Body of pancreas (tissue), 4 donors: ENCODE data around the gene CCDC71. TPM values are rescaled to one million over a fixed set of nuclear protein-coding genes. Genes with fewer than 3 reads are reported as not detected.
A peak's percentile ranks its signal among the peaks of the same experiment; 100 is the strongest.

Experiments
- ATAC-seq: fragments of 150-250 bp; one replicate; pipeline ENCODE4 v1.9.1; 2016
- DNase-seq, 4 donors: peaks; one replicate each; pipeline ENCODE4 v3.0.0-alpha.2; 2019
- H3K27ac ChIP-seq, 4 donors: fragments of 200-600 bp; sonication (generic); 1 replicate in 3 of 4; 2 replicates in 1 of 4; pipeline versions ENCODE4 v1.5.1 to v1.6.1; 2016 to 2019; ENCODE audit warnings: mild to moderate bottlenecking in 1 of 4, mixed read lengths in 1 of 4, moderate library complexity in 1 of 4
- H3K27me3 ChIP-seq, 2 donors: fragments of 200-600 bp; sonication (generic); one replicate each; pipeline ENCODE4 v1.6.0; 2016; ENCODE audit warnings: mild to moderate bottlenecking in 1 of 2
- H3K36me3 ChIP-seq, 2 donors: fragments of 200-600 bp; sonication (generic); replicated peaks in 1 of 2; 2 replicates each; pipeline ENCODE4 v1.5.1; 2016; ENCODE audit warnings: low read depth in 2 of 2; ENCODE audit not compliant: insufficient read depth in 1 of 2
- H3K4me1 ChIP-seq: fragments of 200-600 bp; sonication (generic); one replicate; pipeline ENCODE4 v1.6.0; 2016
- H3K4me3 ChIP-seq, 2 donors: fragments of 200-600 bp; sonication (generic); 1 replicate in 1 of 2; 2 replicates in 1 of 2; pipeline ENCODE4 v1.5.1; 2016 to 2019
- H3K9me3 ChIP-seq, 3 donors: fragments of 200-600 bp; sonication (generic); 1 replicate in 2 of 3; 2 replicates in 1 of 3; pipeline ENCODE4 v1.5.1; 2016
- POLR2A ChIP-seq, 3 donors: fragments of 450-650 bp; IDR thresholded peaks; one replicate each; pipeline ENCODE4 v1.6.1; 2016; ENCODE audit warnings: antibody characterized with exemption in 3 of 3, mild to moderate bottlenecking in 2 of 3
- WGBS, 2 donors: methylation state at CpG; one replicate each; pipeline ENCODE4 v1.1.5; 2017; 5-methylcytosine and 5-hydroxymethylcytosine counted together
- intact Hi-C: fragments of 100-400 bp; cut with DNase I; formaldehyde crosslinking; loops from one replicate; pipeline ENCODE4 v1.15.1; 2023
- total RNA-seq, 2 donors: library from RNA; depleted of rRNA; stranded (reverse); fragments of >200 nt; gene quantifications; one replicate each; pipeline ENCODE4 v1.1.0, GENCODE V29; 2016
- TF ChIP-seq, protein P1 (sequence below), 7 experiments: fragments of 450-650 bp in 4 of 7; fragments of 200-600 bp in 3 of 7; sonication (generic) in 3 of 7; IDR thresholded peaks; one replicate each; pipeline ENCODE4 v1.5.1; 2016 to 2019; ENCODE audit warnings: antibody characterized with exemption in 7 of 7

Gene CCDC71
- total RNA-seq, 2 donors from 2014 or later: 15.5 to 19.5 TPM

DNA sequence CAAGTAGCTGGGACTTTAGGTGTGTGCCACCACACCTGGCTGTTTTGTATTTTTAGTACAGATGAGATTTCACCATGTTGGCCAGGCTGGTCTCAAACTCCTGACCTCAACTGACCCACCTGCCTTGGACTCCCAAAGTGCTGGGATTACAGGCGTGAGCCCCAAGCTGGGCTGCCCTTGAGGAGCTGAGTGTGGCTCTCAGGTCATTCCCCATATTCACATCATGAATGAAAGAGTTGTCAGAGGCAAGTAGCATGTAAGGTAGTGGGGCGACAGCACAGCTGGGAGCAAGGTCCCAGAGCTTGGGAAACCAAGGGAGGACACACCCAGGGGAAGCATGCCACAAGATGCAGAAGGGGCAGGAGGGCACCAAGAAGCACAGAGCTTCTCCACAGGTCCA lies 4.9 kb downstream of the CCDC71 start:
- no peak for DNase-seq
- intact Hi-C loops: no loop called here
- ATAC-seq: no peak
- no peak overlapping the region for H3K4me3 ChIP-seq
- H3K27ac ChIP-seq: no peak overlapping the region
- no peaks in the 10 kb centered on the region for H3K9me3 ChIP-seq
- peaks cover 16% of the 10 kb centered on the region for H3K4me1 ChIP-seq
- TF ChIP-seq, protein P1, sequence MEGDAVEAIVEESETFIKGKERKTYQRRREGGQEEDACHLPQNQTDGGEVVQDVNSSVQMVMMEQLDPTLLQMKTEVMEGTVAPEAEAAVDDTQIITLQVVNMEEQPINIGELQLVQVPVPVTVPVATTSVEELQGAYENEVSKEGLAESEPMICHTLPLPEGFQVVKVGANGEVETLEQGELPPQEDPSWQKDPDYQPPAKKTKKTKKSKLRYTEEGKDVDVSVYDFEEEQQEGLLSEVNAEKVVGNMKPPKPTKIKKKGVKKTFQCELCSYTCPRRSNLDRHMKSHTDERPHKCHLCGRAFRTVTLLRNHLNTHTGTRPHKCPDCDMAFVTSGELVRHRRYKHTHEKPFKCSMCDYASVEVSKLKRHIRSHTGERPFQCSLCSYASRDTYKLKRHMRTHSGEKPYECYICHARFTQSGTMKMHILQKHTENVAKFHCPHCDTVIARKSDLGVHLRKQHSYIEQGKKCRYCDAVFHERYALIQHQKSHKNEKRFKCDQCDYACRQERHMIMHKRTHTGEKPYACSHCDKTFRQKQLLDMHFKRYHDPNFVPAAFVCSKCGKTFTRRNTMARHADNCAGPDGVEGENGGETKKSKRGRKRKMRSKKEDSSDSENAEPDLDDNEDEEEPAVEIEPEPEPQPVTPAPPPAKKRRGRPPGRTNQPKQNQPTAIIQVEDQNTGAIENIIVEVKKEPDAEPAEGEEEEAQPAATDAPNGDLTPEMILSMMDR (IDR thresholded peaks at IDR 0.05): no peak
- TF ChIP-seq POLR2A (IDR thresholded peaks at IDR 0.05): no peak
- H3K36me3 ChIP-seq: peaks cover 0 to 6% of the 10 kb centered on the region in 2 donors
- WGBS, 2 donors: 91 to 93% methylated on average over 2 of the region's 2 CpGs
- H3K27me3 ChIP-seq: no peaks in the 10 kb centered on the region

DNA sequence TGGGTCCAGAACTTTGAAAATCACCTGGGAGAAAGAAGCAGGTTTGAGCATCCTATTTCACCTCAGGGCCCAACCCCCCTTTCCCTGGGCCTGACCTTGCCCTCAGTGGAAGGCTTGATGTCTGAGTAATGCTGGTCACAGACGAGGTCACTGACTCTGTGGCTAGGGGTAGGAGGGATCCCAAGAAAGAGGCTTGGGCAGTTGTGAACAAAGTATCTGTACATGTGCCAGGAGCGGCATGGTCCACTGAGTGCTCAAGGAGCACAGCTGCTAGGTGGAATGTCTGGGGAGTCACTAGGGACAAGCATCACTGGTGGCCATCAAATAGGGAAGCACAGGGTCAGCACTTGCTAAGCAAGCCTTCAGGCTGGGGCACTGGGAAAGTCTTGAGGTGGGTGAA lies 7.3 kb downstream of the CCDC71 start:
- no peak overlapping the region for H3K27ac ChIP-seq
- TF ChIP-seq, protein P1 (IDR thresholded peaks at IDR 0.05): no peak
- no peak for TF ChIP-seq POLR2A (IDR thresholded peaks at IDR 0.05)
- no peaks in the 10 kb centered on the region for H3K4me1 ChIP-seq
- H3K4me3 ChIP-seq: no peak overlapping the region
- peaks cover 0 to 5% of the 10 kb centered on the region in 2 donors for H3K36me3 ChIP-seq
- no peaks in the 10 kb centered on the region for H3K27me3 ChIP-seq
- ATAC-seq (peak; percentile 17), DNase-seq (no peak)
- no peaks in the 10 kb centered on the region for H3K9me3 ChIP-seq
- intact Hi-C loops: no loop called here
- WGBS, 2 donors: 54 to 67% methylated on average over 2 of the region's 2 CpGs

DNA sequence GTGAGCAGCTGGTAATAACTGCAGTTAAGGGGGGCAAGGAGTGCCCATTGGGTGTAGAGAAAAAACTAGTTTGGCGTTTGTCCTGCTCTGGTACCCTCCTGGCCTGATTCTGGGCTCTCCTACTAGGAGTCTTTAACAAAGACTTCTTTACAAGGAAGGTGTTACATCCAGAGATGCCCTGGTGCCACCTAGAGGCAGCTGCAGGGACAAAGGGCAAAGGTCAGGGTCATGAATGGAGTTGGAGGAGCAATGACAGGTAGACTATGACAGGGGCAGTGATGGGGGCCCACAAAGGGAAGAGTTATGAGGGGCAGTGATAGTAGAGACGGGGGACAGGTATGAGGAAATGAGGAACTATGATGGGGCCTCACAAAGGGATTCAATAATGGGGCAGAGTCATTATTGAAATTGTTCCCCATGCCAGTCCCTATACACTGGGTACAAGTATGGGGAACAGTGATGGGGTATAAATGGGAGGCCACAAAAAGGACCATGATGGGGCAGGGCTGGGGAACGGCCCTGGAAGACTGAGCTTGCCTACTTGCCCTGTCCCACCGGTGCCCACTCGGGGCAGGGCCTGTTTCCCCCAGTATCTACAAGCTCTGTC lies 7.9 kb downstream of the CCDC71 start:
- H3K27ac ChIP-seq: no peak overlapping the region
- DNase-seq: peak; percentile 43 to 56 (median 51)
- H3K36me3 ChIP-seq: no peaks in the 10 kb centered on the region
- H3K4me3 ChIP-seq: no peak overlapping the region
- H3K9me3 ChIP-seq: no peaks in the 10 kb centered on the region
- no peaks in the 10 kb centered on the region for H3K4me1 ChIP-seq
- intact Hi-C loops: no loop called here
- H3K27me3 ChIP-seq: no peaks in the 10 kb centered on the region
- WGBS, 2 donors: 52 to 62% methylated on average over 5 of the region's 5 CpGs
- no peak for TF ChIP-seq POLR2A (IDR thresholded peaks at IDR 0.05)
- TF ChIP-seq, protein P1 (IDR thresholded peaks at IDR 0.05): peak in 5 of 7 experiments; percentile 16 to 54 (median 46)
- ATAC-seq: peak; percentile 49

DNA sequence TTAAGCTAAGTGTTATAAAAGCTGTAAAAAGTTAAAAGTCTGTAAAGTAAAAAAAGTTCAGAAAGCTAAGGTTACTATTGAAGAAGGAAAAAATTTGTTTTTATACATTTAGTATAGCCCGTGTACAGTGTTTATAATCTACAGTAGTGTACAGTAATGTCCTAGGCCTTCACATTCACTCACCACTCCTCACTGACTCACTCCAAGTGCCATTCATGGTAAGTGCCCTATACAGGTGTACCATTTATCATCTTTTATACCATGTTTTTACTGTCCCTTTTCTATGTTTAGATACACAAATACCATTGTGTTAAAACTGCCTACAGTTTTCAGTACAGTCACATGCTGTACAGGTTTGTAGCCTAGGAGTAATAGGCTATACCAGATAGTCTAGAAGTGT lies 8.8 kb downstream of the CCDC71 start:
- Histone ChIP-seq H3K4me1 (no peaks in the 10 kb centered on the region), H3K4me3 (no peak overlapping the region), H3K9me3 (no peaks in the 10 kb centered on the region), H3K27me3 (no peaks in the 10 kb centered on the region), H3K36me3 (no peaks in the 10 kb centered on the region), H3K27ac (no peak overlapping the region)
- TF ChIP-seq, protein P1 (IDR thresholded peaks at IDR 0.05): no peak
- WGBS, 2 donors: 66 to 67% methylated on average over 1 of the region's 1 CpG
- intact Hi-C loops: no loop called here
- no peak for ATAC-seq
- no peak for DNase-seq

DNA sequence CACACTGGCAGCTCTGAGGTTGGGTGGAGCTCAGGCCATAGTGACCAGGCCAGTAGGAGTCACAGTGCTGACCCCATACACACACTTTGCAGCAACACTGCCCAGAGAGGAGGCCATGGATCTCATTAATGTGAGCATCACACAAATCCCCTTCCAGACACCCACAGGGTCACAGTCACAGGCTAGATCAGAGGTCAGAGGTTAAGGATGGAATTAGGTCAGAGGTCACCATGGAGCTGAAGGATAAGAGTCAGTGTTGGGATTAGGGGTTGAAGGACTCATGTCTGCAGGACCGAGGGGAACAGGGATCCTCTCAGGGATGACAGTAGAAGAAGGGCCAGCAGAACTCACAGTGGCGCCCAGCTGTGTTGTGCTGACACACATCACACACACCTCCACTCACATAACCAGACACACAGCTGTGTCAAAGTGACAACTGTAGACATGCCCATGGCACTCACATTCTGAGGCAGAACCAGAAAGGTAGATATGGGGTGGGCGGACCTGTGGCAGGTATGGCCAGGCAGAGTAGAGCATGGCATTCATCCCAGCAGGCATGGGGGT lies 12.7 kb downstream of the CCDC71 start:
- ATAC-seq (no peak), DNase-seq (no peak)
- intact Hi-C loops: no loop called here
- no peak overlapping the region for H3K4me3 ChIP-seq
- WGBS, 2 donors: 58 to 82% methylated on average over 2 to 3 of the region's 3 CpGs
- H3K27ac ChIP-seq: no peak overlapping the region
- H3K9me3 ChIP-seq: no peaks in the 10 kb centered on the region
- no peaks in the 10 kb centered on the region for H3K27me3 ChIP-seq
- no peak for TF ChIP-seq POLR2A (IDR thresholded peaks at IDR 0.05)
- TF ChIP-seq, protein P1 (IDR thresholded peaks at IDR 0.05): no peak
- H3K36me3 ChIP-seq: no peaks in the 10 kb centered on the region
- no peaks in the 10 kb centered on the region for H3K4me1 ChIP-seq
